NCI-H2227 (cell line): ENCODE results near the gene SLC39A7.

Experiments used
- DNase-seq: peaks from one replicate; lab custom pipeline; 2025; ENCODE audit not compliant: unreplicated experiment; lab: John Stamatoyannopoulos, UW

SLC39A7 gene

GRCh38 chr6:33170176-33171015 lies 30.3 kb upstream of the SLC39A7 start:
- DNase-seq, result no peak

- no peak for DNase-seq
Observed at GRCh38 chr6:33171016-33171879, 29.4 kb upstream of the SLC39A7 start.

- no peak for DNase-seq
Observed at GRCh38 chr6:33171880-33172687, 28.6 kb upstream of the SLC39A7 start.

GRCh38 chr6:33172688-33173534 lies 27.8 kb upstream of the SLC39A7 start:
- DNase-seq, result peak; percentile 13

GRCh38 chr6:33173535-33174180 lies 27.0 kb upstream of the SLC39A7 start:
- no peak for DNase-seq

GRCh38 chr6:33174784-33175183 lies 25.9 kb upstream of the SLC39A7 start:
- DNase-seq, result no peak

- DNase-seq, result no peak
Observed at GRCh38 chr6:33175436-33176069, 25.1 kb upstream of the SLC39A7 start.

GRCh38 chr6:33176906-33177305 lies 23.8 kb upstream of the SLC39A7 start:
- no peak for DNase-seq

GRCh38 chr6:33177552-33178446 lies 22.9 kb upstream of the SLC39A7 start:
- no peak for DNase-seq

- no peak for DNase-seq
Observed at GRCh38 chr6:33178755-33179475, 21.8 kb upstream of the SLC39A7 start.

- no peak for DNase-seq
Observed at GRCh38 chr6:33181141-33181540, 19.5 kb upstream of the SLC39A7 start.

- DNase-seq, result no peak
Observed at GRCh38 chr6:33183071-33183683, 17.5 kb upstream of the SLC39A7 start.

- DNase-seq, result no peak
Observed at GRCh38 chr6:33185190-33185589, 15.5 kb upstream of the SLC39A7 start.

GRCh38 chr6:33185654-33186187 lies 14.9 kb upstream of the SLC39A7 start:
- no peak for DNase-seq

GRCh38 chr6:33187809-33188208 lies 12.9 kb upstream of the SLC39A7 start:
- no peak for DNase-seq

- no peak for DNase-seq
Observed at GRCh38 chr6:33189164-33189563, 11.5 kb upstream of the SLC39A7 start.
